RWPE2 (cell line): ENCODE results near the gene FYCO1.

ENCODE experiments used
- ATAC-seq: fragments of 200-7000 bp; cut with Tn5 transposase; 3 replicates; pipeline ENCODE4 v1.9.1; 2021; ENCODE audit warnings: low read depth
- DNase-seq: peaks from one replicate; pipeline ENCODE4 v3.0.0-alpha.2; 2020; ENCODE audit warnings: low spot score
- H3K27ac ChIP-seq: fragments of 450-650 bp; 2 replicates; pipeline ENCODE4 v1.5.1; 2017; ENCODE audit warnings: mild to moderate bottlenecking; ENCODE audit not compliant: poor library complexity, severe bottlenecking
- H3K27me3 ChIP-seq: fragments of 250-450 bp; sonication (Bioruptor Pico); 2 replicates; pipeline ENCODE4 v1.5.1; 2021; ENCODE audit warnings: mild to moderate bottlenecking, moderate library complexity; ENCODE audit not compliant: insufficient read depth, poor library complexity, severe bottlenecking
- H3K36me3 ChIP-seq: fragments of 250-450 bp; sonication (Bioruptor Pico); 2 replicates; pipeline ENCODE4 v1.5.1; 2020; ENCODE audit warnings: low read depth, mild to moderate bottlenecking, moderate library complexity
- H3K4me1 ChIP-seq: fragments of 250-450 bp; sonication (Bioruptor Pico); 2 replicates; pipeline ENCODE4 v1.5.1; 2021; ENCODE audit warnings: mild to moderate bottlenecking, moderate library complexity; ENCODE audit not compliant: insufficient read depth, poor library complexity, severe bottlenecking
- H3K4me3 ChIP-seq: fragments of 250-450 bp; sonication (Bioruptor Pico); 2 replicates; pipeline ENCODE4 v1.5.1; 2021; ENCODE audit warnings: mild to moderate bottlenecking, moderate library complexity; ENCODE audit not compliant: severe bottlenecking
- H3K9me3 ChIP-seq: fragments of 250-450 bp; sonication (Bioruptor Pico); 2 replicates; pipeline ENCODE4 v1.5.1; 2021; ENCODE audit warnings: mild to moderate bottlenecking, moderate library complexity; ENCODE audit not compliant: severe bottlenecking
- CTCF ChIP-seq: fragments of 450-650 bp; IDR thresholded peaks from one replicate; pipeline ENCODE4 v1.5.1; 2017; ENCODE audit warnings: mild to moderate bottlenecking, moderate library complexity; ENCODE audit not compliant: poor library complexity, severe bottlenecking

FYCO1 gene

GRCh38 chr3:45949432-45949831 lies 46.2 kb downstream of the FYCO1 start:
- Histone ChIP-seq H3K36me3 (peaks cover 30% of the 10 kb centered on the region), H3K4me3 (no peak overlapping the region), H3K9me3 (no peaks in the 10 kb centered on the region), H3K27ac (no peak overlapping the region), H3K27me3 (no peaks in the 10 kb centered on the region), H3K4me1 (no peaks in the 10 kb centered on the region)
- no peak for TF ChIP-seq CTCF
- DNase-seq (no peak), ATAC-seq (no peak)

GRCh38 chr3:45948881-45949280 lies 46.7 kb downstream of the FYCO1 start:
- peaks cover 25% of the 10 kb centered on the region; the same call in 1 of the 2 replicates for H3K36me3 ChIP-seq
- TF ChIP-seq CTCF: no peak
- no peak for ATAC-seq
- no peak overlapping the region for H3K27ac ChIP-seq
- H3K4me3 ChIP-seq: no peak overlapping the region
- no peak for DNase-seq
- no peaks in the 10 kb centered on the region for H3K27me3 ChIP-seq
- no peaks in the 10 kb centered on the region for H3K4me1 ChIP-seq
- H3K9me3 ChIP-seq: no peaks in the 10 kb centered on the region

- no peak for DNase-seq
- H3K36me3 ChIP-seq: peaks cover 19% of the 10 kb centered on the region; the same call in 1 of the 2 replicates
- no peak for ATAC-seq
- no peaks in the 10 kb centered on the region for H3K27me3 ChIP-seq
- no peaks in the 10 kb centered on the region for H3K9me3 ChIP-seq
- H3K27ac ChIP-seq: no peak overlapping the region
- H3K4me3 ChIP-seq: no peak overlapping the region
- no peaks in the 10 kb centered on the region for H3K4me1 ChIP-seq
- no peak for TF ChIP-seq CTCF
These were observed 47.3 kb downstream of the FYCO1 start for GRCh38 chr3:45948311-45948781.

GRCh38 chr3:45947361-45947760 lies 48.3 kb downstream of the FYCO1 start:
- Histone ChIP-seq H3K27me3 (no peaks in the 10 kb centered on the region), H3K27ac (no peak overlapping the region), H3K4me1 (no peaks in the 10 kb centered on the region), H3K9me3 (no peaks in the 10 kb centered on the region), H3K36me3 (peaks cover 19% of the 10 kb centered on the region; the same call in 1 of the 2 replicates), H3K4me3 (no peak overlapping the region)
- ATAC-seq: no peak
- no peak for DNase-seq
- no peak for TF ChIP-seq CTCF

GRCh38 chr3:45946875-45947274 lies 48.7 kb downstream of the FYCO1 start:
- ATAC-seq (no peak), DNase-seq (no peak)
- Histone ChIP-seq H3K4me3 (no peak overlapping the region), H3K36me3 (peaks cover 16% of the 10 kb centered on the region; the same call in 1 of the 2 replicates), H3K27me3 (no peaks in the 10 kb centered on the region), H3K9me3 (no peaks in the 10 kb centered on the region), H3K4me1 (no peaks in the 10 kb centered on the region), H3K27ac (no peak overlapping the region)
- TF ChIP-seq CTCF: no peak
